NCI-H1436 (cell line): ENCODE results near the gene FER1L5.

ENCODE experiments used
- DNase-seq: peaks from one replicate; lab custom pipeline; 2025; lab: John Stamatoyannopoulos, UW

Gene FER1L5

DNA sequence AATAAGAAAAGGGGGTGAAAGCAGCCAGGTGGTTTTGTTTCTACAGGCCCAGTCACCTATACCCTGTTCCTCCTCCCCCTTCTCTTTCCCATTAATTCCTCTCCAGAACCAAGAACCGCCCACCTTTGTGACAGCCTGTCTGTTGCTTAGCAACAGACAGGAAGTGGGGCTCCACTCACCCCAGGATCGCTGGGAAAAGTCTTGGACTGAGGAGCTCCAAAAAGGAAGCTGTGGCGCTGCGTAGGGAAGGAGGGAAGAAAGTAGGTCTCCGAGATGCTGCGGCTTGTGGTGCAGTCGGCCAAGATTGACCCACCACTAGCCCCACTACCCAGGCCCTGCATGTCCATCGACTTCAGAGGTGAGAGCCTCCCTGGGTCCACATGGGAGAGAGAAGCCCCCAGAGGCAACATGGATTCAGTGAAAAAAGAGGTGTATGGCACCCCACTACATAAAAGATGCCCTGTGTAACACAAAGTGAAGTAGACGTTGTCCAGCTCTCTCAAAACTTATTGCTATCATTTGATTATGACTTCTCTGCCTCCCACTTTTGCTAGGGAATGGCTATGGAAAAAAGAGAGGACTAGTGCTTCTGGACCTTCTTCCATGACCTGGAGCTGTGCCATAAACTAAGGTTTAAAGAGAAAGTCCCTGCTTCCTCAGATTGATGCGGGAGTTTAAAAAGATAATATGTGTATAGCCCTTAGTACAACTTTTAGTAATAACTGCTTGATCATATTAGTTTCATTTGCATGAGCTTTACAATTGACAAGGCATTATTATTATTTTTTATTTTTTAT is at the start of gene FER1L5:
Gene FER1L5, plus strand, starts transcription at position 201 of the 797 bp plus-strand sequence. Its CDS starts 73 bp downstream, at position 274.
- DNase-seq = peak; percentile 17

DNA sequence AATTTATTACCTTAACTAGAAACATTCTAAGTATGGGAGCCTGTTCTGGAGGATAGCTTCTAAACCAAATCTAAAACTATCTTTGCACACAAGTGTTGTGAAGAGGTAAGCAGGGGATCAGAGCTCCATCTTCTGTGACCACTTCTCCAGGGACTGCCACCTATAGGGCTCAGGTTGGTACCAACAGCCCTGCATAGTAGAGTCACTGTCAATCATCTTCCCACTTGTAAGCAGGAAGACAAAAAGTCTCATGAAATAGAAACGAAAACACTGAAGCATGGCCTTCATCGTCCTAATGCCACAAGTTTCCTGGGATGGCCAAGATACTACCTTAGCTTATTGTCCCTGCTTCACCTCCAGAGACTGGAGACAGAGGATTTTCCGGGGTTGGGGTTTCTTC is 48.3 kb upstream of the FER1L5 start:
- no peak for DNase-seq

DNA sequence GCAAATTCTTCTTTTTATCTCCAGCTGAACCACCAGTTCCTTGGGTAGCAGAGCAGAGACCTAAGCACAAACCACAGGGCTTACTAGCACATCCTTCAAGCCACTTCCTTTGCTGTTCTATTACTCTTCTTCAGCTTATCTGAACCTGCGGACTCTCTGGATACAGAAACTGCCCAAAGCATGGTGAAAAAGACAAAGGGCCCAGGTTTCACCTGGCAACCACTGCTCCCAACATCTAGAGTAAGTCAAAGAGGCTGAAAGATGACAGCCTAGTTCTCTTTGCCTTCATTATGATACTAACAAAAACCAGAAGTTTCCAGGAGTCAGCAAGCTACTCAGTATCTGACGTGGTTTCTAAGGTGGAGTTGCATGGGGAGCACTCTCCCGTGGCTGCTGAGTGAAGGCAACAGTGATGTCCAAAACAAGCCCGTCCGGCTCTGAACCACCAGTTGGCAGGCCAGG is 47.8 kb upstream of the FER1L5 start:
- no peak for DNase-seq

DNA sequence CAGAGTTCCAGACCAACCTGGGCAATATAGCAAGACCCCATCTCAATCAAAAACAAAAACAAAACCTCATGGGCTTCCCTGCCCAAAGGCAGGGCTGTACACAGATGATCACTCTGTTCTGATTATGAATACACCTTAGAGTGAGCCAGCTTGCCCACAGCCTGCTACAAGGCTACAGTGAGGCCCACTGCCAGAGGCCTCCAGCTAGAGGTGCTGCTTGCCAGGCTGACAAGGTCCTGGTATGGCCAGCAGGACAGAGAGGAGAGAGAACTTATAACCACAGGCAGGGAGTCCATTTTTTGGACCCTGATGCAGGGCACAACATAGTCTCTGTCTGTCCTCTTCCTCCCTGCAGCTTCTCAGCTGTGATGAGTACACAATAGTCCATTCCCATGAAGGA is 46.0 kb upstream of the FER1L5 start:
- no peak for DNase-seq

DNA sequence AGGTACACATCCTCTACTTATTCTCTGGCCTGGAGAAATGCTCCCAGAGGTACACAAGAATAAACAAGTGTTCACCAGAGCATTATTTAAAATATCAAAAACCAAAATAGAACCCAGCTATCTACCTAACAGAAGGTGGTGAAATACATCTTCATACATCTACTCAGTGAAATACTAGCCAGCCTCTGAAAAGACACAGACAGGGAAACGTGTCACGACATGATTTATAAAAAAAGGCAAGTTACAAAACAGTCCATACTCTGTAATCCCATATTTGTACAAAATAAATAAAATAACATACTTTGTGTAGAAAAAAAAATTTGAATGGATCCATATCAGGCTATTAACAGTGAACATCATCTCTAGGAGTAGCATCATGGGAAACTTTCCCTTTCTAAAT is 42.6 kb upstream of the FER1L5 start:
- no peak for DNase-seq

DNA sequence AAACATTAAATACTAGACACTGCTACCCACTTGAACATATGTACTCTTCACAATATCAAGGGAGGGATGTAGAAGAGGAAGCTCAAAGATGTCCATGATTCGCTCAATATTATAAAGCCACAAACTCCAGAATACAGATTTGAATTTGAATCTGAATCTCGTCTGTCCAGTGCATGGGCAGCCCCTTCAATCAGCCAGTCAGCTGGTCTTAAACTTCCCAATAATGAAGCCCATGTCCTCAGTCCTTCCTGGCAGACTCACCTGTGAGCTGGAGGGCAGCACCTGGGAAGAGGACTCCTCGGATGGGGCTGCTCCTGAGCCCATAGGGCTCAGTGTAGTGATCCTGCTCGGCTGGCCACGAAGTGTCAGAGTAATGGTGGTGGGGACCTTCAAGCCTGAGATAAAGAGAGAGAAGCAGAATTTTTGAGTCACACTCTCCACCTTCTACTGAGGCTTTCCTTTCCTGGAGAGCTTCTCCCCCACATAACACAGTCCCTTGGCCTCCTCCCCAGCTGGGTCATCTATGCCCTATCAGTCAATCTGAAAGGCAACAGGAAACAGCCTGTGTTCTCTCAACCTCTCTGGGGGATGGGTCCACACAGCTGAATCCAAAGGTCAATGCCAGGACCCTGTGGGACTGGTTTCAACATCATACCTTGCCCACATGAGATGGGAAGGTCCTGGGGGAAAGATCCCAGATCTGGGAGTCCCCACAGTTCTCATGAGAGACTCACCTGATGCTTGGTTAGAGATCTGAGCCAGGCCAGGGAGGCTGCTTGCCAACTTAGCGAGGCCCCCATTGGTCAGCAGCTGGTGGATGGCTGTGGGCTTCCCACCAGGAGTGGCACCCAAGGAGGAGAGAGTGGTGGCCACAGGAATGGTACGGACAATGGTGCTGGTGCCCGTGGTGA is 40.9 kb upstream of the FER1L5 start:
- no peak for DNase-seq

DNA sequence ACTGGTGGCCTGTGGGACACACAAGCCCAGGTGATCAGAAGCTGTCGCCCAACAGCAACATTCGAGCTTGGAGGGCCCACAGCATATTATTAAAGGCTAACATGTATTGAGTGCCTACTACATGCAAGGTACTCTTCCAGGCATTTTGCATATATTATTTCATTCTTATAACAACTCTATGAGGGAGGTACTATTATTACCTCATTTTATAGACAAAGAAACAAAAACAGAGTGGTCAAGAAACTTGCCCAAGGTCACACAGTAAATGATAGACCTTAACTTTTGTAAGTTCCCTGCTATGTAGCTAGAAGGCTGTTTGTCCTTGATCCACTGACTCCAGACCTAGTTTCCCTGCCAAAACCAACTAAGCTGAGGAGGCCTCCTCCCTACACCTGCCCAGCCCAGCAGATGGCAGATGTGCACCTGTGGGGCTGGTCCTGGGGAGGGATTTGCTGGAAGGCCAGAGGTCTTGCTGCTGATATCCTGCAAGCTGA is 40.2 kb upstream of the FER1L5 start:
- DNase-seq = no peak

DNA sequence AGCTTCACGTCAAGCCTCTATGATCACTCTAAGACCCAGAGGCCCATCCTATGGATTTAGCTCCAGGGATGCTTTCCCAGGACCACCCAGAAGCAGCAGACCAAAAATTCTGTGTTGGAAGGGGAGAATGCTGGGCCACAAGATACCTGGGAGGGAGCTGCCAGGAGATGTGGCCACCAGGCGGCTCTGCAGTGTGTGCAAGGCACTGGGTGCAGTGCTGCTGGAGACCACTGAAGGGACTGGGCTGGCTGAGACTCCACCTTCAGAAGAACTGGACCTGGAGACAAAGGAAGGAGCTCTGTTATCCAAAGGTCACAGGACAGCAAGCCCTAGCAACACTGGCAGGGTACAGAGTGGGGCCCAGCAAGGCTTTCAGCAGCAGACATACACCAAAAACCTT is 38.5 kb upstream of the FER1L5 start:
- DNase-seq = no peak

DNA sequence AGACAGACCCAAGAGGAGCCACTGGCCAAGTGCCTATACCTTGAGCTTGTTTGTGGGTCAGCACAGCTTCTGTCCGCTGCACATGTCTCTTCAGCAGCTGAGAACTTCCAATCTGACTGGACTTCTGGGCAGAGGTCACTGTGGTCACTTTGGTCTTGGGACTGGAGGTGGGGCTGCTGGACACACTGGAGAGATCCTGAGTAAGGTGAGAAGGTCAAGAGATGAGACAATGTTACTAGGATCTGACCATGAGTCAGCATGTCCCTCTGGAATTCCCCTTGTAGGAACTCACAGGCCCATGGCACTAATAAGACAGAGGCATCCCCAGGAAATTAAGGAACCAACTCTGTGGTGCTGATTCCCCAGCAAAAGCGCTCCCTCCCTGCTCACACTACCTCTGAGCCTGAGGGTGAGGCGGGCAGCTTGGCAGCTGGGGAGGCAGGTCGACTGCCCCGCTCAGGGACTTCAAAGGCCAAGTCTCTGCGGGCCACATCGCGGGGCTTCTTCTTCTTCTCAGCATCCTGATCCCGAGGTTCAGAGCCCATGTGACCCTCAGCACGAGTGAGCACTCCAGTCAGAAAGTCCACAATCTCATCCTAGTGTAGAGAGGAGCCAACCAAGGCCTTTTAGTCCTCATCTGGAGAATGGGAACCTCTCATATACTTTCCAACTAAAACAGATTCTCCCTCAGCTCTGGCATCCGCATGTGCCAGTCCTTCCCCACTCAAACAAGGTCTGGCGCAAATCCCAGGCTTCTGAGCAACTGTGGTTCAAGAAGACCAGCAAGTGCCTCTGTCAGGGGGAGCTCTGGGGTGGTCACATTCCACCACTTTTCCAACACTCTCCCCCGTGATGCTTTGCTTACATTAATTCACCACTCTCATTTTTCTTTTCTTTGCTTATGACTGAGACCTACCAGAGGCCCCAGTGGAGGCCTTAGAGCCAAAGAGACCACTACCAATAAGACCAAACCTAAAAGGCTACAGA is 33.8 kb upstream of the FER1L5 start:
- no peak for DNase-seq

DNA sequence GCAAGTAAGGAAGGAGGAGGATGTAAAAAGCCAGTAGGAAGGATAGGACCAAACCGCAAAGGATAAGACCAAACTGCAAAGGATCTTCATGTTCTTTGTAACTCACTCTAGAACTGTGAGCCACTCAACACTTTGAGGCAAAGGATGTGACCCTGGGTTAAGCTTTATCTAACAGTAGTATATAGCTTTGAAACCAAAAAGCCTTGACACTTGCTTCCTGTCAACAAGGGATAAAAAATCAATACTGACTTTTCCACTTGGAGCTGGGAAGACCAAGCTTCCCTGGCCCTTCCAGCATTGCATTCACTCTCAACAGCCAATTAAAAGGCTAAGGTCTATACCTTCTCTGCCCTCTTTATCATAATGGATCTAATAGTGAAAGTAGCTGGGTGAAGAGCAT is 26.4 kb upstream of the FER1L5 start:
- DNase-seq = no peak

DNA sequence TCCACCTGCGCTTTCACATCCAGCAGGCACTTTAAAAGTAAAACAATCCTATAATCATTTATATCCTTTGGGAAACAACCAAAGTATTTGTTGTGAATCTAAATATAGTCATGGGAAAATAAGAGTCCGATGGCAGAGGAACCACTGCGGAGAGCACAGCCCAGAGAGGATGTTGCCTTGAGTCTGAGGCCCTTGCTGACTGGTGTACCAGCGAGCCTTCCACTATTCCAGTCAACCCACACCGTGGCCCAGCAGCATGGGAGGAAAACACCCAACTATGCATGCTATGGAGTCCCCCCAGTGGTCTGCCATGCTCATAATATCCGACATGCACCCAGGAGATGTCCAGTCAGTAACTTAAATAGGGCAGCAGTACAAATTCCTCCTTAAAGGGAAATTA is 26.0 kb upstream of the FER1L5 start:
- DNase-seq = no peak

DNA sequence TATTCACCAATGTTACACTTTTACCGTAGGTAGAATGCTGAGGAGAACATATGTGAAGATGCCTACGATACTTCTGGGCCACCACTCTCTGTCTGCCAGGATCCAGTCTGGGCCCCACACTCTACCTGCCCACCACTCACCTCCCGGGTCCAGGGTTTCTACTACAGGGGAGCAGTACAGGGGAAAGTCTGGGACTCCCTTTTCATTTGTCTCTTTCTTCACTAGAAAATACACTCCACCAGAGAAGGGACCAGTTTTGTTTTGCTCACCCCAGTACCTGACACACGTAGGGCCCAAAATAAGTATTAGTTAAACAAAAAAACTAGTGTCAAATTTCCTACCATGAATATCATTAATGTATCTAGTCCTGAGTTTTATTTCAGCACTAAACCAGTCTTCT is 25.6 kb upstream of the FER1L5 start:
- DNase-seq = no peak

DNA sequence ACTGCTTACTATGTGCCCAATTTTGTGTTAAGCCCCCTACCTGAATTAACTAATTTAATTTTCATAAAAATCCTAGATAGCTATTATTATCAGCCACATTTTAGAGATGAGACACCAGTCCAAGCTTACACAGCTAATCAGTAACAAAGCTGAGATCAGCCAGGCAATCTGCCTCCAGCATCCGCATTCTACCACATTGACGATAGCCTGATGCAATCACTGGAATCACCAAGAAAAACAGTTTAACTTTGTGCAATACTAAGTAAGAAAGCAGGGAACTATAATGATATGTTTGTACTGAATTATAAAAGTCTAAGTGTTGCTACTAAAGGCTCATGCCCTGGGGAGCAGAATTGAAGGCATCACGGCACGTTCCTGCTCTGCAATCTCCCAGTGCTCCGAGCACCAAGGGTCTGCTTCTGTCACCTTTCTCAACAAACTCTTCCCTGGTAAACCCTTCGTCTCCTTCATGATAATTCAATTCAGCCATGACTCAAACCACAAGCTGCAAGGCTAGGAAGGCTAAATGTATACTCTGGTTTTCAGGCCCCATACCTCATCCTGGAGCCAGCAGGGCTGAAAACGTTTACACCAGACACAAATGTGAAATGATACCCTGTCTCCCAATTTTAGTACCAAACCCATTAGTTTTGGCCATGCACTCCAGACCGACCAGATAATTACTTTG is 23.8 kb upstream of the FER1L5 start:
- no peak for DNase-seq

DNA sequence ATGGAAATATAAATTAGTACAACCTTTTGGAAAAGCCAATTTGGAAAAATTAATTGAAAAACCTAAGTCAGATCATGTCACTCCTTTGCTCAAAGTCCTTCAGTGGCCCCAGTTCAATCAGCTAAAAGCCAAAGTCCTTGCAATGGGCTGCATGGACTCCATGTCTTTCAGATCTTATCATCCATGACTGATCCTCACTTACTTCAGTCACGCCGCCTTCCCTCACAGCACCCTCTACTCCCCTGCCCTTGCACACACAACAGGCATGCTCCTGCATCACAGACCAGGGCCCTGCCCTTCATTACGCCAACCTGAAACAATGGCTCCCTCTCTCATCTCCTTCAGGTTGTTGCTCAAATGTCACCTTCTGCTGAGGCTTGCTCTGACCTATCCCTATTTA is 20.0 kb upstream of the FER1L5 start:
- no peak for DNase-seq

DNA sequence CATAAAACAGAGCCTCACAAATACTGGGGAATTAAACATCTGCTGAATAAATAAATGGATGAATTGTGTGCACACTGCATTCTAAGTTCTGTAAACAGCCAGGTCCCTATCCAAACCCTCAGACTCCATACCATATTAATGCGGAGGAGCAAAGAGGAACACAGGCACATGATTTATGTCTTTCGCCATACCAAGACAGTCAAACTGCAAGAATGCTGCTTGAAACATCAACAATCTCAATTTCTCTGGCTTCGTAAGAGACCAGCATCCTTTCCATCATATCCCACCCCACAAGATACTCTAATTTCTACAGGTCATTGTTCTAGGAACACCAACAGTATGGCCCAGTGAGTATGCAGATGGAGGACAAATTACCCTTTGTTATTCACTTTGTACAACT is 19.4 kb upstream of the FER1L5 start:
- no peak for DNase-seq

DNA sequence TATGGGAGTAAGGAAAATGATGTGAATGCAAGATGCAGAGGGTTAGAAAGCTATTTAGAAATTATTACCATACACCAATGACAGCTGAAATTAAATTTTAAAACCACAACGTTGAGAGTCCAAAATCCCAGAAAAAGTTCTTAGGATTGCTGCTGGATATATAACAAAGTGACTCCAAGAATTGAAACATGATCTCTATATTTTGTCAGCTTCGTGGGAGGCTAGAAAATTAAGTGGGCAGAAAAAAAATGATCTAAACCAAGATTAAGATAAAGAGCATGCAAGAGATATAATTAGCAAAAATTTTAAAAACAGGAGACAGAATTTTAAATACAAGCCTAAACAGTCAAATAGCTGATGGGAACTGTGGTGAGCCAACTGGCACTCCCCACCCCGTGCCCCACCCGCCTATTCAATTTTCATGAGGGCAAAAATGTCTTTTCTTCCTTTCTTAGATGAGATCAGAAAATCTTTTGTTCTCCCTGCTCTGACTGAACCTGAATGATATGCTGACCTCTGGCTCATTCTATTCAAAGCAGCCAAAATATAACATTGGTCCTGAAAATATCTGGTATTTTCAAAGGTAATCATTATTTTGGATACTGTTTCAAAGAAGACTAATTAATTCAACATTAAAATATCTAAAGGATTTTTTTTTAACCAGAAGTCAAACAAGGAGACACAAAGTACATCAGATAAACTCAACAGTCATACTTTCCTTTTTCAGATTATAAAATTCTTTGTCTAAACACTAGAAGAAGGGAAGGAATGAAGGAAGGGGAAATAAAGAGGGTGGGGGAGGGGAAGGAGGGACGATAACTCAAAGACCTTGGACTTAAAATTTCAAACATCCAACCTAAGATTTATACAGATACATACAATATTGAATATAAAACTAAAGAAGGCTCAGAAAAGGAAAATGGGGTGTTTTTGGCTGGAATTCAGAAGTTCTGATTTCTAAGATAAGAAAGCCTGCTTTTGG is 16.7 kb upstream of the FER1L5 start:
- DNase-seq = no peak

DNA sequence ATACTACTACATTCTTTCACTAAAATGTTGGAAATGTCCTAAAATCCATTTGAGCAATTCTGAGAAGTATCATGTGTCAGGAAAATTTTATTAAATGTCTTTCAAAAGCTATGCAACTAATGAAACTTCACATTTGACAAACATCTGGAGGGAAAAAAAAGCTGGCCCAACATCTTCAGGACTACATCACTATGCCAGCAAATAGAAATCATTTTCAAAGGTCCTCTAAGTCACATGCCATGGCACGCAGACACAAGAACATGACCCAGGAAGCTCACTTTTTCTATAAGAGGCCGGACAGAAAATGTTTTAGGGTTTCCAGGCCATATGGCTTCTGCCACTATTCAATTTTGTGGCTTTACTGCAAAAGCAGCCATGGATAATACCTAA is 16.0 kb upstream of the FER1L5 start:
- no peak for DNase-seq

DNA sequence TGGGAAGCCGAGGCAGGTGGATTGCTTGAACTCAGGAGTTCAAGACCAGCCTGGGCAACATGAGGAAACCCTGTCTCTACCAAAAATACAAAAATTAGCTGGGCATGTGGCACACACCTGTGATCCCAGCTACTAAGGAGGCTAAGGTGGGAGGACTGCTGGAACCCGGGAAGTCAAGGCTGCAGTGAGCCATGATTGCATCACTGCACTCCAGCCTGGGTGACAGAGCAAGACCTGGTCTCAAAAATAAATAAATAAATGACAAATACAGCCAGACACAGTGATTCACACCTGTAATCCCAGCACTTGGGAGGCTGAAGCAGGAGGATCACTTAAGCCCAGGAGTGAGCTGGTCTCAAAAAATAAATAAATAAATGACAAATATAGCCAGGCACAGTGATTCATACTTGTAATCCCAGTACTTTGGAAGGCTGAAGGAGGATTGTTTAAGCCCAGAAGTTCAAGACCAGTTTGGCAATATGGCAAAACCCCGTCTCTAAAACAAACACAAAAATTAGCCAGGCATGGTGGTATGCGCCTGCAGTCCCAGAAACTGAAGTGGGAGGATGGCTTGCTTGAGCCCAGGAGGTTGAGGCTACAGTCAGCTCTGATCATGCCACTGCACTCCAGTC is 10.6 kb upstream of the FER1L5 start:
- no peak for DNase-seq

DNA sequence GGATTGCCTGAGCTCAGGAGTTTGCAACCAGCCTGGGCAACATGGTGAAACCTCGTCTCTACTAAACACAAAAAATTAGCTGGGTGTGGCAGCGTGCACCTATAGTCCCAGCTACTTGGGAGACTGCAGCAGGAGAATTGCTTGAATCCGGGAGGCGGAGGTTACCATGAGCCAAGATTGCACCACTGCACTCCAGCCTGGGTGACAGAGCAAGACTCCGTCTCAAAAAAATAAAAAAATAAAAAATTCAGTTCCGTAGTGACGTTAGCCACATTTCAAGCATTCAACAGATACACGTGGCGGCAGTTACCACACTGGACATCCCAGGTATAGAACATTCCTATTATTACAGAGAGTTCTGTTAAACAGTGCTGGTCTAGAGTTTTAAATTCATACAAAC is 8.9 kb upstream of the FER1L5 start:
- no peak for DNase-seq
